GM12891 (cell line): Measurements from ENCODE around the gene CGB2.

Experiments
- PAX5 ChIP-seq: IDR thresholded peaks from 2 replicates; pipeline ENCODE4 v1.6.1; 2011; ENCODE audit warnings: low read length, moderate library complexity, mild to moderate bottlenecking; ENCODE audit not compliant: insufficient read depth, severe bottlenecking
- POLR2A ChIP-seq: IDR thresholded peaks from 2 replicates; pipeline ENCODE4 v1.6.1; 2011; ENCODE audit warnings: low read depth, low read length, control low read depth
- POLR2AphosphoS5 ChIP-seq: IDR thresholded peaks from 2 replicates; pipeline ENCODE4 v1.6.1; 2011; ENCODE audit warnings: low read depth, low read length, control low read depth
- POU2F2 ChIP-seq: IDR thresholded peaks from 2 replicates; pipeline ENCODE4 v1.6.1; 2011; ENCODE audit warnings: low read depth, mild to moderate bottlenecking, control low read depth, low read length, moderate library complexity
- SPI1 ChIP-seq: IDR thresholded peaks from 2 replicates; pipeline ENCODE4 v1.6.1; 2011; ENCODE audit warnings: low read depth, low read length, control low read depth
- TAF1 ChIP-seq: IDR thresholded peaks from 2 replicates; pipeline ENCODE4 v1.6.1; 2011; ENCODE audit warnings: low read depth, low read length, control low read depth

DNA sequence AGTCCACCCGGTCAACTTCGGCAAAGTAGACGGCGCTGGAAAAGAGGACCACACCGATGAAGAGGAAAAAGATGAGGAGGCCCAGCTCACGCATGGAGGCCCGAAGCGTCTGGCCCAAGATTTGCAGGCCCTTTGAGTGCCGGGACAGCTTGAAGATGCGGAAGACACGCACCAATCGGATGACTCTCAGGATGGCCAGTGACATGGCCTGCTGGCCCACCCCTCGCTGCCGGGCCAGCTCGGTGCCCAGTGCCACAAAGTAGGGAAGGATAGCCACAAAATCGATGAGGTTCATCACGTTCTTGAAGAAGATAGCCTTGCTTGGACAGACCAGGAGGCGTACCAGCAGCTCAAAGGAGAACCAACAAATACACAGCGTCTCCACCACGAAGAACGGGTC is 38.7 kb downstream of the CGB2 start:
- TF ChIP-seq SPI1 (no peak), POLR2A (no peak), TAF1 (no peak), POLR2AphosphoS5 (no peak), POU2F2 (no peak), PAX5 (no peak)
